K562 (cell line): ENCODE measurements around the gene MAN2A1. TPM values are rescaled to one million over a fixed set of nuclear protein-coding genes. Genes with fewer than 3 reads are reported as not detected.

Source experiments
- ZFPM2 ChIP-seq: fragments of 250-450 bp; sonication (Bioruptor Pico); IDR thresholded peaks from 2 replicates; pipeline ENCODE4 v1.5.1; 2022; ENCODE audit warnings: mild to moderate bottlenecking
- ZNF707 ChIP-seq: fragments of 250-450 bp; sonication (Bioruptor Pico); conservative IDR thresholded peaks from 2 replicates; pipeline ENCODE4 v1.8.0; 2022; ENCODE audit warnings: inconsistent platforms, mild to moderate bottlenecking, moderate library complexity
- polyA plus RNA-seq, 8 experiments: library from polyadenylated mRNA; depleted of rRNA in 4 of 8; stranded (reverse) in 5 of 8; unstranded in 3 of 8; fragments of >200 nt; fragmentation: Nextera tagmentation in 2 of 8; fragmentation: Illumina TruSeq in 1 of 8; extraction: Ambion mirVana in 2 of 8; extraction: Trizol in 1 of 8; gene quantifications; 2 replicates each; pipeline versions ENCODE4 v1.2.1 to v1.2.3, GENCODE V29; 2011 to 2014; ENCODE audit warnings: inconsistent platforms in 1 of 8, missing spikeins in 1 of 8
- total RNA-seq, 7 experiments: library from RNA; depleted of rRNA in 6 of 7; stranded (reverse); fragments of >200 nt in 6 of 7; fragmentation: Illumina TruSeq in 2 of 7; extraction: Trizol in 2 of 7; gene quantifications; 2 replicates each; pipeline versions ENCODE4 v1.2.1 to v1.2.3, GENCODE V29; 2011 to 2021; ENCODE audit warnings: low replicate concordance in 1 of 7
- TF ChIP-seq, protein P1 (sequence below): fragments of 450-650 bp; IDR thresholded peaks from 2 replicates; pipeline ENCODE4 v1.6.1; 2016; ENCODE audit warnings: low read depth
- TF ChIP-seq, protein P2 (sequence below): fragments of 450-650 bp; formaldehyde crosslinking; IDR thresholded peaks from 2 replicates; pipeline ENCODE4 v1.4.0; 2022; ENCODE audit warnings: mild to moderate bottlenecking, moderate library complexity
- TF ChIP-seq, protein P3 (sequence below), 2 experiments: IDR thresholded peaks in 1 of 2; conservative IDR thresholded peaks in 1 of 2; 2 replicates each; pipeline ENCODE4 v1.6.1; 2016; ENCODE audit warnings: low read depth in 2 of 2, mild to moderate bottlenecking in 1 of 2, missing compliant biosample characterization in 1 of 2, missing genetic modification characterization in 1 of 2, moderate library complexity in 1 of 2

MAN2A1 gene
- total and polyA plus RNA-seq, 9 of the 15 experiments (the other 6 are each of a cell fraction or from before 2014, with no cell fraction given): 5.2 to 32.0 (median 19.8) TPM

DNA sequence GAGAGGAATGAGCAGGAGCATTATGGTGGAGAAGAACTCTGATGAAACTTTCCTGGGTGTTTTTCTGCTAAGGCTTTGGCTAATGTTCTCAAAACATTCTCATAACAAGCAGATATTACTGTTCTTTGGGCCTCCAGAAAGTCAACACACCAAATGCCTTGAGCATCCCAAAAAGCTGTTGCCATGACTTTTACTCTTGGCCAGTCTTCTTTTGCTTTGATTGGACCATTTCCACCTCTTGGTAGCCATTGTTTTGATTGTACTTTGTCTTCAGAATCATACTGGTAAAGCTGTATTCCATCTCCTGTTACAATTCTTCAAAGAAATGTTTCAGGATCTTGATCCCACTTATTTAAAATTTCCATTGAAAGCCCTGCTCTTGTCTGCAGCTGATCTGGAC, 139.6 kb downstream of the MAN2A1 start (continued):
- TF ChIP-seq, protein P1, sequence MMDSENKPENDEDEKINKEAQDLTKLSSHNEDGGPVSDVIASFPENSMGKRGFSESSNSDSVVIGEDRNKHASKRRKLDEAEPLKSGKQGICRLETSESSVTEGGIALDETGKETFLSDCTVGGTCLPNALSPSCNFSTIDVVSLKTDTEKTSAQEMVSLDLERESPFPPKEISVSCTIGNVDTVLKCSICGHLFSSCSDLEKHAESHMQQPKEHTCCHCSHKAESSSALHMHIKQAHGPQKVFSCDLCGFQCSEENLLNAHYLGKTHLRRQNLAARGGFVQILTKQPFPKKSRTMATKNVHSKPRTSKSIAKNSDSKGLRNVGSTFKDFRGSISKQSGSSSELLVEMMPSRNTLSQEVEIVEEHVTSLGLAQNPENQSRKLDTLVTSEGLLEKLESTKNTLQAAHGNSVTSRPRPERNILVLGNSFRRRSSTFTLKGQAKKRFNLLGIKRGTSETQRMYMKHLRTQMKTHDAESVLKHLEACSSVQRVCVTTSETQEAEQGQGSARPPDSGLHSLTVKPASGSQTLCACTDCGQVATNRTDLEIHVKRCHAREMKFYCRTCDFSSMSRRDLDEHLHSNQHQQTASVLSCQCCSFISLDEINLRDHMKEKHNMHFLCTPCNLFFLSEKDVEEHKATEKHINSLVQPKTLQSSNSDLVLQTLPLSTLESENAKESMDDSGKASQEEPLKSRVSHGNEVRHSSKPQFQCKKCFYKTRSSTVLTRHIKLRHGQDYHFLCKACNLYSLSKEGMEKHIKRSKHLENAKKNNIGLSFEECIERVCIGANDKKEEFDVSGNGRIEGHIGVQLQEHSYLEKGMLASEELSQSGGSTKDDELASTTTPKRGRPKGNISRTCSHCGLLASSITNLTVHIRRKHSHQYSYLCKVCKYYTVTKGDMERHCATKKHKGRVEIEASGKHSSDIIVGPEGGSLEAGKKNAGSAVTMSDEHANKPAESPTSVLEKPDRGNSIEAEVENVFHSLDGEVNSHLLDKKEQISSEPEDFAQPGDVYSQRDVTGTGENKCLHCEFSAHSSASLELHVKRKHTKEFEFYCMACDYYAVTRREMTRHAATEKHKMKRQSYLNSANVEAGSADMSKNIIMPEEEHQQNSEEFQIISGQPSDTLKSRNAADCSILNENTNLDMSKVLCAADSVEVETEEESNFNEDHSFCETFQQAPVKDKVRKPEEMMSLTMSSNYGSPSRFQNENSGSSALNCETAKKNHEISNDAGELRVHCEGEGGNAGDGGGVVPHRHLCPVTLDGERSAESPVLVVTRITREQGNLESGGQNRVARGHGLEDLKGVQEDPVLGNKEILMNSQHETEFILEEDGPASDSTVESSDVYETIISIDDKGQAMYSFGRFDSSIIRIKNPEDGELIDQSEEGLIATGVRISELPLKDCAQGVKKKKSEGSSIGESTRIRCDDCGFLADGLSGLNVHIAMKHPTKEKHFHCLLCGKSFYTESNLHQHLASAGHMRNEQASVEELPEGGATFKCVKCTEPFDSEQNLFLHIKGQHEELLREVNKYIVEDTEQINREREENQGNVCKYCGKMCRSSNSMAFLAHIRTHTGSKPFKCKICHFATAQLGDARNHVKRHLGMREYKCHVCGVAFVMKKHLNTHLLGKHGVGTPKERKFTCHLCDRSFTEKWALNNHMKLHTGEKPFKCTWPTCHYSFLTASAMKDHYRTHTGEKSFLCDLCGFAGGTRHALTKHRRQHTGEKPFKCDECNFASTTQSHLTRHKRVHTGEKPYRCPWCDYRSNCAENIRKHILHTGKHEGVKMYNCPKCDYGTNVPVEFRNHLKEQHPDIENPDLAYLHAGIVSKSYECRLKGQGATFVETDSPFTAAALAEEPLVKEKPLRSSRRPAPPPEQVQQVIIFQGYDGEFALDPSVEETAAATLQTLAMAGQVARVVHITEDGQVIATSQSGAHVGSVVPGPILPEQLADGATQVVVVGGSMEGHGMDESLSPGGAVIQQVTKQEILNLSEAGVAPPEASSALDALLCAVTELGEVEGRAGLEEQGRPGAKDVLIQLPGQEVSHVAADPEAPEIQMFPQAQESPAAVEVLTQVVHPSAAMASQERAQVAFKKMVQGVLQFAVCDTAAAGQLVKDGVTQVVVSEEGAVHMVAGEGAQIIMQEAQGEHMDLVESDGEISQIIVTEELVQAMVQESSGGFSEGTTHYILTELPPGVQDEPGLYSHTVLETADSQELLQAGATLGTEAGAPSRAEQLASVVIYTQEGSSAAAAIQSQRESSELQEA: no peak
- TF ChIP-seq ZNF707 (CRISPR knock-in tag) (no peak), ZFPM2 (no peak)
- TF ChIP-seq, protein P2, sequence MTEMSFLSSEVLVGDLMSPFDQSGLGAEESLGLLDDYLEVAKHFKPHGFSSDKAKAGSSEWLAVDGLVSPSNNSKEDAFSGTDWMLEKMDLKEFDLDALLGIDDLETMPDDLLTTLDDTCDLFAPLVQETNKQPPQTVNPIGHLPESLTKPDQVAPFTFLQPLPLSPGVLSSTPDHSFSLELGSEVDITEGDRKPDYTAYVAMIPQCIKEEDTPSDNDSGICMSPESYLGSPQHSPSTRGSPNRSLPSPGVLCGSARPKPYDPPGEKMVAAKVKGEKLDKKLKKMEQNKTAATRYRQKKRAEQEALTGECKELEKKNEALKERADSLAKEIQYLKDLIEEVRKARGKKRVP (CRISPR knock-in tag): no peak
- TF ChIP-seq, protein P3, sequence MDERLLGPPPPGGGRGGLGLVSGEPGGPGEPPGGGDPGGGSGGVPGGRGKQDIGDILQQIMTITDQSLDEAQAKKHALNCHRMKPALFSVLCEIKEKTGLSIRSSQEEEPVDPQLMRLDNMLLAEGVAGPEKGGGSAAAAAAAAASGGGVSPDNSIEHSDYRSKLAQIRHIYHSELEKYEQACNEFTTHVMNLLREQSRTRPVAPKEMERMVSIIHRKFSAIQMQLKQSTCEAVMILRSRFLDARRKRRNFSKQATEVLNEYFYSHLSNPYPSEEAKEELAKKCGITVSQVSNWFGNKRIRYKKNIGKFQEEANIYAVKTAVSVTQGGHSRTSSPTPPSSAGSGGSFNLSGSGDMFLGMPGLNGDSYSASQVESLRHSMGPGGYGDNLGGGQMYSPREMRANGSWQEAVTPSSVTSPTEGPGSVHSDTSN (CRISPR knock-in tag; IDR thresholded peaks at IDR 0.05; ENCODE audit: low read depth): no peak
- TF ChIP-seq, protein P3 (tag; conservative IDR thresholded peaks at IDR 0.05; ENCODE audit: low read depth): no peak
